HEK293 (cell line): ENCODE data around the gene RLF.

Experiments
- KLF16 ChIP-seq: fragments of 450-650 bp; formaldehyde crosslinking; IDR thresholded peaks from 2 replicates; pipeline ENCODE4 v1.5.1; 2017; ENCODE audit warnings: missing biosample characterization, missing genetic modification characterization
- SP2 ChIP-seq: fragments of 450-650 bp; formaldehyde crosslinking; IDR thresholded peaks from 2 replicates; pipeline ENCODE4 v1.5.1; 2016; ENCODE audit warnings: missing biosample characterization, missing genetic modification characterization
- SP3 ChIP-seq: fragments of 450-650 bp; formaldehyde crosslinking; IDR thresholded peaks from 2 replicates; pipeline ENCODE4 v1.5.1; 2016; ENCODE audit warnings: missing biosample characterization, missing genetic modification characterization
- SP7 ChIP-seq: fragments of 450-650 bp; formaldehyde crosslinking; IDR thresholded peaks from 2 replicates; pipeline ENCODE4 v1.5.1; 2016; ENCODE audit warnings: missing biosample characterization, missing genetic modification characterization
- ZBTB21 ChIP-seq: fragments of 450-650 bp; formaldehyde crosslinking; IDR thresholded peaks from 2 replicates; pipeline ENCODE4 v1.5.1; 2017; ENCODE audit warnings: missing biosample characterization, missing genetic modification characterization
- ZNF214 ChIP-seq: fragments of 450-650 bp; formaldehyde crosslinking; IDR thresholded peaks from 2 replicates; pipeline ENCODE4 v1.5.1; 2017; ENCODE audit warnings: missing biosample characterization, mild to moderate bottlenecking, missing genetic modification characterization, borderline replicate concordance
- ZNF335 ChIP-seq: fragments of 450-650 bp; formaldehyde crosslinking; conservative IDR thresholded peaks from 2 replicates; pipeline ENCODE4 v1.5.1; 2016; ENCODE audit warnings: missing biosample characterization, missing genetic modification characterization
- ZNF362 ChIP-seq: fragments of 450-650 bp; formaldehyde crosslinking; IDR thresholded peaks from 2 replicates; pipeline ENCODE4 v1.5.1; 2016; ENCODE audit warnings: missing biosample characterization, missing genetic modification characterization
- ZNF37A ChIP-seq: fragments of 450-650 bp; IDR thresholded peaks from 2 replicates; pipeline ENCODE4 v1.5.1; 2018; ENCODE audit warnings: missing biosample characterization, missing genetic modification characterization
- ZNF426 ChIP-seq: fragments of 450-650 bp; formaldehyde crosslinking; IDR thresholded peaks from 2 replicates; pipeline ENCODE4 v1.5.1; 2017; ENCODE audit warnings: missing biosample characterization, missing genetic modification characterization, mild to moderate bottlenecking, inconsistent platforms, moderate library complexity
- ZNF510 ChIP-seq: fragments of 450-650 bp; formaldehyde crosslinking; IDR thresholded peaks from 2 replicates; pipeline ENCODE4 v1.5.1; 2018; ENCODE audit warnings: mild to moderate bottlenecking, missing genetic modification characterization, missing biosample characterization; ENCODE audit not compliant: insufficient replicate concordance
- ZNF600 ChIP-seq: fragments of 450-650 bp; formaldehyde crosslinking; IDR thresholded peaks from 2 replicates; pipeline ENCODE4 v1.5.1; 2016; ENCODE audit warnings: missing biosample characterization, missing genetic modification characterization
- ZNF777 ChIP-seq: fragments of 450-650 bp; formaldehyde crosslinking; IDR thresholded peaks from 2 replicates; pipeline ENCODE4 v1.5.1; 2017; ENCODE audit warnings: missing biosample characterization, missing genetic modification characterization, borderline replicate concordance
- TF ChIP-seq, protein P1 (sequence below): fragments of 450-650 bp; formaldehyde crosslinking; IDR thresholded peaks from 2 replicates; pipeline ENCODE4 v1.5.1; 2016; ENCODE audit warnings: missing biosample characterization, missing genetic modification characterization

- TF ChIP-seq, protein P1, sequence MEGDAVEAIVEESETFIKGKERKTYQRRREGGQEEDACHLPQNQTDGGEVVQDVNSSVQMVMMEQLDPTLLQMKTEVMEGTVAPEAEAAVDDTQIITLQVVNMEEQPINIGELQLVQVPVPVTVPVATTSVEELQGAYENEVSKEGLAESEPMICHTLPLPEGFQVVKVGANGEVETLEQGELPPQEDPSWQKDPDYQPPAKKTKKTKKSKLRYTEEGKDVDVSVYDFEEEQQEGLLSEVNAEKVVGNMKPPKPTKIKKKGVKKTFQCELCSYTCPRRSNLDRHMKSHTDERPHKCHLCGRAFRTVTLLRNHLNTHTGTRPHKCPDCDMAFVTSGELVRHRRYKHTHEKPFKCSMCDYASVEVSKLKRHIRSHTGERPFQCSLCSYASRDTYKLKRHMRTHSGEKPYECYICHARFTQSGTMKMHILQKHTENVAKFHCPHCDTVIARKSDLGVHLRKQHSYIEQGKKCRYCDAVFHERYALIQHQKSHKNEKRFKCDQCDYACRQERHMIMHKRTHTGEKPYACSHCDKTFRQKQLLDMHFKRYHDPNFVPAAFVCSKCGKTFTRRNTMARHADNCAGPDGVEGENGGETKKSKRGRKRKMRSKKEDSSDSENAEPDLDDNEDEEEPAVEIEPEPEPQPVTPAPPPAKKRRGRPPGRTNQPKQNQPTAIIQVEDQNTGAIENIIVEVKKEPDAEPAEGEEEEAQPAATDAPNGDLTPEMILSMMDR (tag by site-specific recombination) = no peak
- TF ChIP-seq ZNF600 (tag by site-specific recombination) (no peak), ZNF777 (no peak), ZNF426 (tag by site-specific recombination) (no peak), ZNF214 (tag by site-specific recombination) (no peak), ZNF362 (no peak), ZNF510 (tag by site-specific recombination) (no peak), SP2 (no peak), ZNF37A (tag by site-specific recombination) (no peak), ZBTB21 (no peak), SP3 (tag by site-specific recombination) (no peak), ZNF335 (tag by site-specific recombination) (no peak), KLF16 (tag by site-specific recombination) (no peak), SP7 (tag by site-specific recombination) (no peak)
Observed at GRCh38 chr1:40155135-40155534, 6.1 kb upstream of the RLF start.
